Adipocyte (in vitro differentiated cells): ENCODE measurements around the gene SYMPK.
A peak's percentile ranks its signal among the peaks of the same experiment; 100 is the strongest.

Source experiments
- DNase-seq: peaks from one replicate; pipeline ENCODE4 v3.0.0-alpha.2; 2015; ENCODE audit warnings: low read depth
- H3K27me3 ChIP-seq: replicated peaks from 2 replicates; pipeline ENCODE4 v1.7.0; 2013; ENCODE audit warnings: mild to moderate bottlenecking, low read length, moderate library complexity; ENCODE audit not compliant: control insufficient read depth, insufficient read depth
- H3K36me3 ChIP-seq: 2 replicates; pipeline ENCODE4 v1.7.0; 2013; ENCODE audit warnings: low read length, mild to moderate bottlenecking, moderate library complexity; ENCODE audit not compliant: control insufficient read depth, insufficient read depth, severe bottlenecking
- H3K4me1 ChIP-seq: 2 replicates; pipeline ENCODE4 v1.7.0; 2013; ENCODE audit warnings: mild to moderate bottlenecking, low read length, moderate library complexity; ENCODE audit not compliant: control insufficient read depth, insufficient read depth
- H3K4me3 ChIP-seq: 2 replicates; pipeline ENCODE4 v1.7.0; 2013; ENCODE audit warnings: mild to moderate bottlenecking, low read length, moderate library complexity
- H3K9ac ChIP-seq: 2 replicates; pipeline ENCODE4 v1.7.0; 2013; ENCODE audit warnings: mild to moderate bottlenecking, low read length, moderate library complexity
- H3K9me3 ChIP-seq: 2 replicates; pipeline ENCODE4 v1.7.0; 2013; ENCODE audit warnings: mild to moderate bottlenecking, low read length, moderate library complexity; ENCODE audit not compliant: control insufficient read depth

SYMPK gene

DNA sequence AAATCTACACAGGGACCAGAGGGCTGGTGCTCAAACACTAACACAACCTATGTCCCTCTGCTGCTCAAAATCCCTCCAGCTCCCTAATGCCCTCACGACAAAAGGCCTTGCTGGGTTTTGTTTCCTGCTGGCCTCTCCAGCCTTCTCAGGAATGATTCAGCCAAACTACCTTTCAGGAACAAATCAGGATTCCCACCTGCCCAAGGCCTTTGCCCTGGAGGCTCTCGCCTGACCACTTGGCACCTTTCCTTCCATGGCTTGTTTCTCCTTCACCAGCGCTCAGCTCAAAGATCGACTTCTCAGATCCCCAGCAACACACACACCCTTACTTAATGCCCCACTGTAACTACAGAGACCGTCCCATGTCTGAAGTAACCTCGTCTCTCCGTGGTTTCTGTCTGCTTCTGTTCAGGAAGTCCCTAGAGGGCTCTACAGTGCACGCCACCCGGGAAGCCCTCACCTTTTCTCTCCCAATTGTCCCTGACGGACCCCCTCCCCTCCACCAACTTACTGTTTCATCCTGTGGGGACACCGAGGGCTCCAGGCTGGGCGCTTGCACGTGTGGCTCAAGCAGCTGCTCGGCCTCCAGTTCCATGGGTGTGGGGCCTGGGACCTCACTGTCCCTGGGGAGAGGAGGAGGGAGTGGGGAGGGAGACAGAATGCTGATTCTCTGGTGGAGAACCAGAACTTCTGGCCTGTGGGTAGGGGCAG, 90.7 kb downstream of the SYMPK start:
- H3K9me3 ChIP-seq = no peaks in the 10 kb centered on the region
- H3K4me1 ChIP-seq = peaks cover 9% of the 10 kb centered on the region
- H3K27me3 ChIP-seq = no peaks in the 10 kb centered on the region
- no peak overlapping the region for H3K4me3 ChIP-seq
- DNase-seq = no peak
- H3K9ac ChIP-seq = peak overlapping the region; percentile 2
- H3K36me3 ChIP-seq = peaks cover 39% of the 10 kb centered on the region

DNA sequence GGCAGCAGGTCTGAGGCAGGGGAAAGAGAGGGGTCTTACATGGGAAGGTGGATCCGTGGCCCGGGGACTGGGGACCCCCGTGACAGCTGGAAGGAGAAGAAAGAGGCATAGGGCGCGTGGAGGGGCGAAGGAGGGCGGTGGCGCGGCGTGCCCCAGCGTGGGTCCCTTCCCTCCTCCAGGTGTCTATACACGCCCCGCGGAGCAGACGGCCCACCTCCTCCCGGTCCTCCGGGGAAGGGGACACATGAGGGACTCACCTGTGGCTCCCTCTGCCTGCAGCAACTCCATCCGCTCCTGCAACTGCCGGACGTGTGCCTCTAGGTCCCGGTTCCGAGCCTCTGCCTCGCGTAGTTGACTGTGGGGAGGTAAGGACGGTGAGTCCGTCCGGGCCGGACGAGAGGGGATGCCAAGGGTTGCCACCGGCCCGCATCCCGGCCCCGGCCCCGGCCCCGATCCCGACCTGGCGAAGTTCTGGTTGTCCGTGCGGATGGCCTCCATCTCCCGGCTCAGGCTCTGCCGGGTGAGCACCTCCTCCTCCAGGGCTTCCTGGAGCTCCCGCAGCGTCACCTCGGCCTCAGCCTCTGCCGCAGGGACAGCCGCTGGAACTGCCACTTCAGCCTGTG, 91.5 kb downstream of the SYMPK start:
- DNase-seq = no peak
- no peak overlapping the region for H3K4me3 ChIP-seq

DNA sequence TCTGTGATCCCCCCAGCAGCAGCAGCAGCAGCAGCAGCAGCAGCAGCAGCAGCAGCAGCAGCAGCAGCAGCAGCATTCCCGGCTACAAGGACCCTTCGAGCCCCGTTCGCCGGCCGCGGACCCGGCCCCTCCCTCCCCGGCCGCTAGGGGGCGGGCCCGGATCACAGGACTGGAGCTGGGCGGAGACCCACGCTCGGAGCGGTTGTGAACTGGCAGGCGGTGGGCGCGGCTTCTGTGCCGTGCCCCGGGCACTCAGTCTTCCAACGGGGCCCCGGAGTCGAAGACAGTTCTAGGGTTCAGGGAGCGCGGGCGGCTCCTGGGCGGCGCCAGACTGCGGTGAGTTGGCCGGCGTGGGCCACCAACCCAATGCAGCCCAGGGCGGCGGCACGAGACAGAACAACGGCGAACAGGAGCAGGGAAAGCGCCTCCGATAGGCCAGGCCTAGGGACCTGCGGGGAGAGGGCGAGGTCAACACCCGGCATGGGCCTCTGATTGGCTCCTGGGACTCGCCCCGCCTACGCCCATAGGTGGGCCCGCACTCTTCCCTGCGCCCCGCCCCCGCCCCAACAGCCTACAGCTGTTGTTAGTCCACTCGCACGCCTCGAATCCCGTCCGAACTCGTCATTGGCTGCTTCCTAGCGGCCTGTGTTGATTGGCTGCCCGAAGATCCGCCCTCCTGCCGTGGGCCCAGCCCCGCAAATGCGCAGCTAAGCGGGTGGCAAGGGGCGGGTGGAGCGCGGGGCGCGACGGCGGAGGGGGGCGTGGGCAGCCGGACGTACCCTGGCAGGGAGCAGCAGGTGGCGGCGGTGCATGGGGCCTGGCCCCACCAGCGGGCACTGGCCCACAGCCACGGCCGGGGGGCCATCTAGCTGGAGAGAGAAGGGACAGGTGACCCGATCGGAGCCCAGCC, 92.5 kb downstream of the SYMPK start:
- DNase-seq = peak; percentile 96
- peaks cover 27% of the 10 kb centered on the region for H3K36me3 ChIP-seq
- no peaks in the 10 kb centered on the region for H3K9me3 ChIP-seq
- peaks cover 23% of the 10 kb centered on the region for H3K4me1 ChIP-seq
- no peaks in the 10 kb centered on the region for H3K27me3 ChIP-seq
- peak overlapping the region; percentile 79 for H3K4me3 ChIP-seq
- H3K9ac ChIP-seq = peak overlapping the region; percentile 91

More for the DNA sequence above, 91.5 kb downstream of the SYMPK start:
- no peaks in the 10 kb centered on the region for H3K9me3 ChIP-seq
- peak overlapping the region; percentile 34 for H3K9ac ChIP-seq
- peaks cover 18% of the 10 kb centered on the region for H3K4me1 ChIP-seq
- peaks cover 30% of the 10 kb centered on the region for H3K36me3 ChIP-seq
- no peaks in the 10 kb centered on the region for H3K27me3 ChIP-seq

DNA sequence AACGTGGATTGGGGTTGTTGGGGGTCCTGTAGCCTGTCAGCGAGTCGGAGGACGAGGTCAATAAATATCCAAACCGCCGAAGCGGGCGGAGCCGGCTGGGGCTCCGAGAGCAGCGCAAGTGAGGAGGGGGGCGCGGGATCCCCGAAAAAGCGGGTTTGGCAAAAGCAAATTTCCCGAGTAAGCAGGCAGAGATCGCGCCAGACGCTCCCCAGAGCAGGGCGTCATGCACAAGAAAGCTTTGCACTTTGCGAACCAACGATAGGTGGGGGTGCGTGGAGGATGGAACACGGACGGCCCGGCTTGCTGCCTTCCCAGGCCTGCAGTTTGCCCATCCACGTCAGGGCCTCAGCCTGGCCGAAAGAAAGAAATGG, 93.1 kb downstream of the SYMPK start:
- H3K9me3 ChIP-seq = no peaks in the 10 kb centered on the region
- peaks cover 21% of the 10 kb centered on the region for H3K36me3 ChIP-seq
- peaks cover 23% of the 10 kb centered on the region for H3K4me1 ChIP-seq
- peak overlapping the region; percentile 79 for H3K4me3 ChIP-seq
- H3K27me3 ChIP-seq = no peaks in the 10 kb centered on the region
- peak; percentile 50 for DNase-seq
- H3K9ac ChIP-seq = peak overlapping the region; percentile 91

DNA sequence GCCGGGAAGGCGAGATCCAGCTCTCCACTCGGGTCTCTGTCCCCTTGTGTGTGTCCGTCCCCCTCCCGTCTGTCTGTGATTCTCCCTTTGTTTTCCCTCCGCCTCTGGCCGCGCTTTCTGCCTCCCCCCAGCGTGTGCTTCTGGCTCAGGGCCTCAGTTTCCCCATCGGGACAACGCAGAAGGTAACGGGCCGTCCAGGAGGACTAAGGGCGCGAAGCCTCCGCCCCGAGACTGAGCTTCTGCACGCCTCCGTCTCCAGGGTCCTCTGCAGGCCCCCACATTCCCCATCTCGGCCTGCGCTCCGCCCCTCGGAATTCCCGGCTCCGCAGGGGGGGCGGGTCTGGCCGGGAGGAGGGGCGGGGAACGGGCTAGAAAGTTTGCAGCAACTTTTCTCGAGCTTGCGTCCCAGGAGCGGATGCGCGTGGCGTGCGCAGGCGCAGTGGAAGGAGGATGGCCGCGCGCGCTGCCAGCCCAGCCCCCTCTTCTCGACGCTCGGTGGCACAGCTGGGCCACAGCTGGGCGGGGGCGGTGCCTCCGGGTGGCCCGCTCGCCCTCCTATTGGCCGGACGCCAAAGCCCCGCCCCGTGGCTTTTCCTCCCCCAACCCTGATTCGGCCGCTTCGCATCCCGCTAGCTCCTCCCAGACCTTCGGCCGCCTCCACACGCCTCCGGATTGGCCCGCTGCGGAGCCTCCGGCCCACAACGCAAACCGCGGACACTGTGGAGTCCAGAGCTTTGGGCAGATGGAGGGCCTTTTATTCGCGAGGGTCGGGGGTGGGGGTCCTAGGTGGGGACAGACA, 93.8 kb downstream of the SYMPK start, which contains the start of gene SIX5:
SIX5 (minus strand) TSS at position 269 of the 799 bp plus-strand sequence. CDS start 408 bp downstream, outside the sequence.
- peaks cover 16% of the 10 kb centered on the region for H3K36me3 ChIP-seq
- peak within 1 kb of the TSS; percentile 96 for H3K9ac ChIP-seq
- H3K4me3 ChIP-seq = peak within 1 kb of the TSS; percentile 95
- H3K4me1 ChIP-seq = peaks cover 28% of the 10 kb centered on the region
- H3K27me3 ChIP-seq = no peaks in the 10 kb centered on the region
- DNase-seq = peak; percentile 99
- H3K9me3 ChIP-seq = no peaks in the 10 kb centered on the region

DNA sequence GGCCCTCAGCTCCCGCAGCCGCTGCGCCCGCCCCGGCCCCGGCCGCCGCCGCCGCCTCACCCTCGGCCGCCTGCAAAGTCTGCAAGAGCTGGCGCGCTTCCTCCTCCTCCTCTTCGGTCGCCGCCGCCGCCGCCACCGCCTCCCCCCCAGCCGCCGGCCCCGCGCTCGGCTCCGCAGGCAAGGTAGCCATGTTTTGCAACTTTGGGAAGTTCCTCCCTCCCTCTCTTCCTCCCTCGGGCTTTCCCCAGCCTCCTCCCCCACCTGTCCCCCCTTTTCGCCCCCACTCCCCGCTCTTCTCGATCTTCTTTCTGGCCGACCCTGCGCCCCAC, 94.3 kb downstream of the SYMPK start:
- DNase-seq = peak; percentile 82
- peaks cover 14% of the 10 kb centered on the region for H3K36me3 ChIP-seq

DNA sequence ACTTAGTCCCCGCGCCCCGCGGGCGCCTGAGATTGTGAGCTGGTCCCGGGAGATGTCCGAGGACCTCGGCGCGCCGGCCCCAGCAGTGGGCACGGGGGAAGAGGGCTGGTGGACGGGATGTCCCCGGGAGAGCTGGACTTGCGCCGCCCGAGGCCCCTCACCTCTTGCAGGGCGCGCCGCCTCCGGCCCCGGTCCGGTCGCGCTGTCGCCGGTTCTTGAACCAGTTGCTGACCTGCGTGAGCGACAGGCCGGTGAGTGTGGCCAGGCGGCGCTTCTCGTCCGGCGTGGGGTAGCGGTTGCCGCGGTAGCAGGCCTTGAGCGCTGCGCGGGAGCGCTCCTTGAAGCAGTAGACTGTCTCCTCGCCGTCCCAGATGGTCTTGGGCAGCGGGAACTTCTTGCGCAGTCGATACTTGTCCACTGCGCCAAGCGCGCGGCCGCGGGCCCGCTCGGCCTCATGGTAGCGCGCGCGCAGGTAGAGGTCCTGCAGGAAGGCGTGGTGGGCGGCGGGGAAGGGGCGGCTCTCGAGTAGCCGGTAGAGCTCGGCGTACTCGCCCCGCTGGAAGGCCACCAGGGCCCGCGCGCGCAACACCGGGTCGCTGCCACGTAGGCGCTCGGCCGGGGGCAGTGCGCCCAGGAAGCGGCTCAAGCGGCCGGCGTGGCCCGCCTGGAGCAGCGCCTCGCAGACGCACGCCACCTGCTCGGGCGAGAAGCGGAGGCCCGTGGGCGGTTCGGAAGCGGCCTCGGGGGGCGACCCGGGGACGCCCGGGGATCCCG, 94.9 kb downstream of the SYMPK start:
- peaks cover 9% of the 10 kb centered on the region for H3K36me3 ChIP-seq
- no peaks in the 10 kb centered on the region for H3K27me3 ChIP-seq
- H3K4me1 ChIP-seq = peaks cover 32% of the 10 kb centered on the region
- no peaks in the 10 kb centered on the region for H3K9me3 ChIP-seq
- DNase-seq = peak; percentile 76
- H3K4me3 ChIP-seq = peak overlapping the region; percentile 95
- peak overlapping the region; percentile 96 for H3K9ac ChIP-seq

More for the DNA sequence above, 94.3 kb downstream of the SYMPK start:
- Histone ChIP-seq H3K9ac (peak overlapping the region; percentile 96), H3K27me3 (no peaks in the 10 kb centered on the region), H3K4me3 (peak overlapping the region; percentile 95), H3K9me3 (no peaks in the 10 kb centered on the region), H3K4me1 (peaks cover 32% of the 10 kb centered on the region)

DNA sequence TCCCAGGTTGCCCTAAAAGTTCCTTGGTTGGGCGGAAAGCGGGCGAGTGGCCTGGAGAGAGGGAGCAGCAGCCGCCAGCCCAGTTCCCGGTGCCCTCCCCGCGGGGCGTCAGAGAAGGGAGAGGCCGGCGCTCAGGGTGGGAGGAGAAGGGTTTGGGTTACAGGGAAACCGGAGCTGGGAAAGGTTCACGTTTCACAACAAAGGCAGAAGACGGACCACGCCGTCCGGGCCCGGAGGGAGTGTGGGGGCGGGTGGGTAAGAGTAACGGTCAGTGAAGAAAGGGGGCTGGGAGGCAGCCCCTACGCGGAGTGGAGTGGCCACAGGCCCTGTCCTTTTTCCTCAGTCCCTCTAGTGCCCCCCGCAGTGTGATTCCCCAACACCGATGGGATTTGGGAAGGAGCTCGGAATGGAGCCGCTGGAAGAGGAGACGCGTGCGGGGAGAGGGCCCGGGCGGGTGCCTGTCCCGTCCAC, 95.5 kb downstream of the SYMPK start:
- H3K9ac ChIP-seq = peak overlapping the region; percentile 96
- H3K4me3 ChIP-seq = peak overlapping the region; percentile 95
- H3K27me3 ChIP-seq = no peaks in the 10 kb centered on the region
- H3K9me3 ChIP-seq = no peaks in the 10 kb centered on the region
- peaks cover 32% of the 10 kb centered on the region for H3K4me1 ChIP-seq
- H3K36me3 ChIP-seq = peaks cover 7% of the 10 kb centered on the region
- DNase-seq = peak; percentile 98

DNA sequence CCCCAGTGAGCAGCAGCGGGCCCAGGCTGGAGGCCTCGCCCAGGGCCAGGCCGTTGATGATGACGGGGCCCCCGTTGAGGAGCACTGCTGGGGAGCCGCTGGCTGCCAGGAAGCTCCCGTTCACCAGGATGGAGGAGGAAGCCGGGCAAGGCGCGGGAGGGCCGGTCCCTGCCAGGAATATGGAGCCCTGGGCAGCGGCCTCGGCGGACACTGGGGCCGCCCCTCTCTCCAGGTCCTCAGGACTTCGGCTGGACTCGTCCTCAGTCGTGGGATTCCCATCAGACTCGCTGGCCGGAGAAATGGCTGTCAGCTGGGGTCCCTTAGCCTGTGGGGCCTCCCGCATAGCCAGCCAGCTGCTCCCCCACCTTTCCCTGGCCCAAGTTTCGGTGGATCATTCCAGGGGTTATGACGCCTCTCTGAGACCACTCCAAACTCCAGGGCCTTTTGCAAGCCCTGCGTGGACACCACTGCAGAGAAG, 96.0 kb downstream of the SYMPK start:
- H3K4me1 ChIP-seq = peaks cover 32% of the 10 kb centered on the region
- peak; percentile 49 for DNase-seq
- peak overlapping the region; percentile 96 for H3K9ac ChIP-seq
- H3K9me3 ChIP-seq = no peaks in the 10 kb centered on the region
- no peaks in the 10 kb centered on the region for H3K27me3 ChIP-seq
- H3K4me3 ChIP-seq = peak overlapping the region; percentile 95
- peaks cover 7% of the 10 kb centered on the region for H3K36me3 ChIP-seq

DNA sequence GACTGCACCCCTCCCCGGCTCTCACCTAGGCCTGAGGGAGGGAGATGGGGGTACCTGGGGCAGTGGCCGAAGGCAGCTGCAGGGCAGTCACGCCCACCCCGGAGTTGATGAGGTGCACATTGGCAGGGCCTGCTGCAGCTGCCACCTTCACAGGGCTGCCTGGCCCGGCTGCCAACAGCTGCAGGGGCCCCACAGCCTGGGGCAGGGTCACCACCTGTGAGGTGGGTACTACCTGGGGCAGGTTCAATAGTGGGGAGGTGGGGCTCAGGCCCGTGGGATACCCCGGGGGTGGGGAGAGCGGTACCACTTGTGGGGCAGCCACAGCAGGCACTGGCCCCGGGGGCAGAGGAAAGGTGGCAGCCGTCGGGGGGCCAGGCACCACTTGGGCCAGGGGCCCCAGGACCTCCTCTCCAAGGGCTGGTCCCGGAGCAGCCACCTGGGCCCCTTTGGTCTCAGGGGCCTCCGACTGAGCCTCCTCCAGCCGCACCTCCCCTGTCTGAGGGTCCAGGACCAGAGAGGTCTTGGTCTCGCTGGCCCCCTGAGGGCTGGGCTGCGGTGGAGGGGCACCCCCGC, 96.6 kb downstream of the SYMPK start:
- H3K36me3 ChIP-seq = peaks cover 5% of the 10 kb centered on the region
- H3K27me3 ChIP-seq = no peaks in the 10 kb centered on the region
- no peaks in the 10 kb centered on the region for H3K9me3 ChIP-seq
- peaks cover 32% of the 10 kb centered on the region for H3K4me1 ChIP-seq
- peak overlapping the region; percentile 96 for H3K9ac ChIP-seq
- peak overlapping the region; percentile 95 for H3K4me3 ChIP-seq
- no peak for DNase-seq
